ENCODE measurements around the gene LRRC42. TPM values are rescaled to one million over a fixed set of nuclear protein-coding genes. Genes with fewer than 3 reads are reported as not detected.

LRRC42 gene
- total and polyA plus RNA-seq, 7 donors, result 15.2 to 25.4 (median 19.6) TPM

GRCh38 chr1:53902235-53903138, 43.7 kb upstream of the LRRC42 start:
- H3K4me3 ChIP-seq, result no peak overlapping the region
- no peaks in the 10 kb centered on the region for H3K36me3 ChIP-seq
- H3K9me3 ChIP-seq, result no peaks in the 10 kb centered on the region
- no peak for DNase-seq
- peaks cover 0 to 23% (median 20%) of the 10 kb centered on the region in 4 donors for H3K4me1 ChIP-seq
- 70 to 79% methylated on average over 7 of the region's 7 CpGs for WGBS, 2 donors
- no peaks in the 10 kb centered on the region for H3K27me3 ChIP-seq
- intact Hi-C loops (cut with DNase I), result no loop called here
- TF ChIP-seq POLR2AphosphoS5 (IDR thresholded peaks at IDR 0.05), result no peak
- TF ChIP-seq EP300 (IDR thresholded peaks at IDR 0.05), result no peak
- no peak for TF ChIP-seq POLR2A (IDR thresholded peaks at IDR 0.05)
- no peak for TF ChIP-seq CTCF (IDR thresholded peaks at IDR 0.05)
- no peak overlapping the region for H3K27ac ChIP-seq

GRCh38 chr1:53905509-53905908, 40.6 kb upstream of the LRRC42 start:
- no peaks in the 10 kb centered on the region for H3K36me3 ChIP-seq
- no peak overlapping the region for H3K4me3 ChIP-seq
- no peaks in the 10 kb centered on the region for H3K27me3 ChIP-seq
- 96% methylated on average over 8 of the region's 8 CpGs for WGBS, 2 donors
- intact Hi-C loops (cut with DNase I), result no loop called here
- DNase-seq, result no peak
- H3K9me3 ChIP-seq, result no peaks in the 10 kb centered on the region
- no peak for TF ChIP-seq POLR2A (IDR thresholded peaks at IDR 0.05)
- no peak for TF ChIP-seq CTCF (IDR thresholded peaks at IDR 0.05)
- TF ChIP-seq POLR2AphosphoS5 (IDR thresholded peaks at IDR 0.05), result no peak
- TF ChIP-seq EP300 (IDR thresholded peaks at IDR 0.05), result no peak
- H3K27ac ChIP-seq, result no peak overlapping the region
- no peaks in the 10 kb centered on the region for H3K4me1 ChIP-seq

GRCh38 chr1:53906121-53906520, 40.0 kb upstream of the LRRC42 start:
- no peak for DNase-seq
- Histone ChIP-seq H3K4me3 (no peak overlapping the region), H3K9me3 (no peaks in the 10 kb centered on the region), H3K27ac (no peak overlapping the region), H3K4me1 (no peaks in the 10 kb centered on the region), H3K27me3 (no peaks in the 10 kb centered on the region), H3K36me3 (no peaks in the 10 kb centered on the region)
- 92 to 95% methylated on average over 4 of the region's 4 CpGs for WGBS, 2 donors
- TF ChIP-seq POLR2AphosphoS5 (IDR thresholded peaks at IDR 0.05) (no peak), CTCF (IDR thresholded peaks at IDR 0.05) (no peak), EP300 (IDR thresholded peaks at IDR 0.05) (no peak), POLR2A (IDR thresholded peaks at IDR 0.05) (no peak)
- intact Hi-C loops (cut with DNase I), result no loop called here

GRCh38 chr1:53909946-53910345, 36.2 kb upstream of the LRRC42 start:
- TF ChIP-seq EP300 (IDR thresholded peaks at IDR 0.05) (no peak), POLR2A (IDR thresholded peaks at IDR 0.05) (no peak), POLR2AphosphoS5 (IDR thresholded peaks at IDR 0.05) (no peak), CTCF (IDR thresholded peaks at IDR 0.05) (no peak)
- Histone ChIP-seq H3K27me3 (no peaks in the 10 kb centered on the region), H3K4me3 (no peak overlapping the region), H3K9me3 (no peaks in the 10 kb centered on the region), H3K27ac (no peak overlapping the region), H3K36me3 (no peaks in the 10 kb centered on the region), H3K4me1 (no peaks in the 10 kb centered on the region)
- 91 to 93% methylated on average over 3 of the region's 3 CpGs for WGBS, 2 donors
- no peak for DNase-seq
- intact Hi-C loops (cut with DNase I), result no loop called here

Data from sigmoid colon (tissue), 7 donors.